Trophoblast cell (in vitro differentiated cells and primary cell): ENCODE data around the gene CAPZB.

ENCODE experiments used
- DNase-seq, 2 donors: peaks; one replicate each; pipeline ENCODE4 v3.0.0-alpha.2; 2016
- H2AFZ ChIP-seq: 2 replicates; pipeline ENCODE4 v1.6.1; 2013; ENCODE audit warnings: low read length, moderate library complexity, mild to moderate bottlenecking; ENCODE audit not compliant: insufficient read depth, poor library complexity
- H2AK5ac ChIP-seq: 2 replicates; pipeline ENCODE4 v1.6.1; 2013; ENCODE audit warnings: mild to moderate bottlenecking, low read length
- H2BK120ac ChIP-seq: 2 replicates; pipeline ENCODE4 v1.6.1; 2013; ENCODE audit warnings: low read length, mild to moderate bottlenecking, moderate library complexity; ENCODE audit not compliant: insufficient read depth, poor library complexity
- H2BK12ac ChIP-seq: 2 replicates; pipeline ENCODE4 v1.6.1; 2013; ENCODE audit warnings: mild to moderate bottlenecking, low read length, moderate library complexity
- H2BK5ac ChIP-seq: 2 replicates; pipeline ENCODE4 v1.6.1; 2013; ENCODE audit warnings: low read length, low read depth, moderate library complexity, mild to moderate bottlenecking; ENCODE audit not compliant: poor library complexity
- H3K14ac ChIP-seq: 2 replicates; pipeline ENCODE4 v1.6.1; 2013; ENCODE audit warnings: mild to moderate bottlenecking, low read length
- H3K18ac ChIP-seq: 2 replicates; pipeline ENCODE4 v1.6.1; 2013; ENCODE audit warnings: mild to moderate bottlenecking, low read length
- H3K23ac ChIP-seq: 2 replicates; pipeline ENCODE4 v1.6.1; 2013; ENCODE audit warnings: low read length
- H3K27ac ChIP-seq: 2 replicates; pipeline ENCODE4 v1.5.1; 2013; ENCODE audit warnings: low read depth, mild to moderate bottlenecking, inconsistent platforms, low read length, moderate library complexity
- H3K27me3 ChIP-seq: 2 replicates; pipeline ENCODE4 v1.6.1; 2013; ENCODE audit warnings: inconsistent platforms, mild to moderate bottlenecking, low read length, moderate library complexity; ENCODE audit not compliant: insufficient read depth
- H3K36me3 ChIP-seq, 2 experiments: 1 replicate in 1 of 2; 2 replicates in 1 of 2; pipeline ENCODE4 v1.6.1; 2013; ENCODE audit warnings: low read length in 2 of 2, mild to moderate bottlenecking in 2 of 2, moderate library complexity in 1 of 2; ENCODE audit not compliant: insufficient read depth in 2 of 2, control insufficient read depth in 1 of 2
- H3K4ac ChIP-seq: 2 replicates; pipeline ENCODE4 v1.6.1; 2013; ENCODE audit warnings: low read depth, mild to moderate bottlenecking, low read length, moderate library complexity
- H3K4me1 ChIP-seq, 2 experiments: 1 replicate in 1 of 2; 2 replicates in 1 of 2; pipeline ENCODE4 v1.6.1; 2013; ENCODE audit warnings: low read length in 2 of 2, mild to moderate bottlenecking in 2 of 2, moderate library complexity in 1 of 2; ENCODE audit not compliant: insufficient read depth in 2 of 2, control insufficient read depth in 1 of 2
- H3K4me2 ChIP-seq: 2 replicates; pipeline ENCODE4 v1.6.1; 2013; ENCODE audit warnings: inconsistent platforms, mild to moderate bottlenecking, low read length, moderate library complexity
- H3K4me3 ChIP-seq: 2 replicates; pipeline ENCODE4 v1.5.1; 2013; ENCODE audit warnings: mild to moderate bottlenecking, low read depth, low read length, inconsistent platforms
- H3K79me1 ChIP-seq: one replicate; pipeline ENCODE4 v1.6.1; 2013; ENCODE audit warnings: low read length
- H3K79me2 ChIP-seq: 2 replicates; pipeline ENCODE4 v1.6.1; 2013; ENCODE audit warnings: low read length, mild to moderate bottlenecking; ENCODE audit not compliant: control insufficient read depth, insufficient read depth, poor library complexity
- H3K9ac ChIP-seq: 2 replicates; pipeline ENCODE4 v1.6.1; 2013; ENCODE audit warnings: mild to moderate bottlenecking, low read length
- H3K9me3 ChIP-seq: 2 replicates; pipeline ENCODE4 v1.6.1; 2013; ENCODE audit warnings: low read depth, mild to moderate bottlenecking, control low read depth, inconsistent platforms, low read length; ENCODE audit not compliant: insufficient read depth
- H4K12ac ChIP-seq: 2 replicates; pipeline ENCODE4 v1.6.1; 2013; ENCODE audit warnings: low read depth, mild to moderate bottlenecking, low read length, moderate library complexity
- H4K8ac ChIP-seq: 2 replicates; pipeline ENCODE4 v1.6.1; 2013; ENCODE audit warnings: low read depth, mild to moderate bottlenecking, low read length, moderate library complexity
- H4K91ac ChIP-seq: one replicate; pipeline ENCODE4 v1.6.1; 2013; ENCODE audit warnings: low read depth, mild to moderate bottlenecking, low read length, moderate library complexity
- WGBS: extraction: QIAGEN DNeasy Blood & Tissue Kit; methylation state at CpG from one replicate; pipeline ENCODE4 v1.1.7; 2013; ENCODE audit warnings: missing lambda C conversion rate; ENCODE audit not compliant: insufficient read length, insufficient coverage; ENCODE audit errors: extremely low coverage; 5-methylcytosine and 5-hydroxymethylcytosine counted together

CAPZB gene

GRCh38 chr1:19310720-19311502 is 174.4 kb downstream of the CAPZB start:
- Histone ChIP-seq H3K79me1 (peaks cover 16% of the 10 kb centered on the region), H2AK5ac (peak overlapping the region; percentile 65), H3K4me2 (peak overlapping the region; percentile 76), H3K14ac (peak overlapping the region; percentile 89), H2BK12ac (no peak overlapping the region), H3K9ac (peak overlapping the region; percentile 94), H3K27me3 (no peaks in the 10 kb centered on the region), H3K27ac (no peak overlapping the region), H3K4me1 (peaks cover 30 to 34% of the 10 kb centered on the region in 2 experiments), H3K9me3 (peaks cover 2% of the 10 kb centered on the region), H2AFZ (no peak overlapping the region), H2BK5ac (no peak overlapping the region), H3K4me3 (peak overlapping the region; percentile 96), H2BK120ac (no peak overlapping the region), H3K79me2 (peaks cover 15% of the 10 kb centered on the region), H3K36me3 (peaks cover 29 to 32% of the 10 kb centered on the region in 2 experiments), H3K4ac (peak overlapping the region; percentile 50), H3K18ac (peak overlapping the region; percentile 89), H4K8ac (no peak overlapping the region), H4K12ac (no peak overlapping the region), H3K23ac (no peak overlapping the region), H4K91ac (peak overlapping the region; percentile 67)
- peak in 1 of 2 donors; percentile 23 for DNase-seq
- no CpG with 5 or more reads among the region's 13 CpGs for WGBS

- H2AFZ ChIP-seq, result no peak overlapping the region
- WGBS, result no CpG with 5 or more reads among the region's 7 CpGs
- no peak overlapping the region for H3K9ac ChIP-seq
- H3K9me3 ChIP-seq, result peaks cover 3% of the 10 kb centered on the region
- H3K27me3 ChIP-seq, result no peaks in the 10 kb centered on the region
- no peak overlapping the region for H3K4me2 ChIP-seq
- no peak overlapping the region for H2BK12ac ChIP-seq
- H3K27ac ChIP-seq, result no peak overlapping the region
- peaks cover 15% of the 10 kb centered on the region for H3K79me2 ChIP-seq
- H2AK5ac ChIP-seq, result no peak overlapping the region
- no peak overlapping the region for H3K18ac ChIP-seq
- peak; percentile 82 to 99 for DNase-seq
- H3K4me3 ChIP-seq, result no peak overlapping the region
- H3K23ac ChIP-seq, result no peak overlapping the region
- peaks cover 34 to 38% of the 10 kb centered on the region in 2 experiments for H3K36me3 ChIP-seq
- H4K8ac ChIP-seq, result no peak overlapping the region
- peaks cover 25 to 26% of the 10 kb centered on the region in 2 experiments for H3K4me1 ChIP-seq
- no peak overlapping the region for H3K14ac ChIP-seq
- H3K79me1 ChIP-seq, result peaks cover 16% of the 10 kb centered on the region
- no peak overlapping the region for H4K12ac ChIP-seq
- no peak overlapping the region for H2BK5ac ChIP-seq
- no peak overlapping the region for H4K91ac ChIP-seq
- H3K4ac ChIP-seq, result no peak overlapping the region
- H2BK120ac ChIP-seq, result no peak overlapping the region
These were observed 175.3 kb downstream of the CAPZB start for GRCh38 chr1:19310061-19310460.

GRCh38 chr1:19309123-19309813 is 176.1 kb downstream of the CAPZB start:
- H4K8ac ChIP-seq, result no peak overlapping the region
- DNase-seq, result peak in 1 of 2 donors; percentile 23
- no peaks in the 10 kb centered on the region for H3K27me3 ChIP-seq
- no peak overlapping the region for H3K9ac ChIP-seq
- H3K14ac ChIP-seq, result no peak overlapping the region
- H3K4ac ChIP-seq, result no peak overlapping the region
- H2AFZ ChIP-seq, result no peak overlapping the region
- no CpG with 5 or more reads among the region's 6 CpGs for WGBS
- H3K36me3 ChIP-seq, result peaks cover 35 to 45% of the 10 kb centered on the region in 2 experiments
- no peak overlapping the region for H3K27ac ChIP-seq
- H3K79me2 ChIP-seq, result peaks cover 15% of the 10 kb centered on the region
- no peak overlapping the region for H2BK5ac ChIP-seq
- no peak overlapping the region for H2AK5ac ChIP-seq
- H3K79me1 ChIP-seq, result peaks cover 16% of the 10 kb centered on the region
- H2BK12ac ChIP-seq, result no peak overlapping the region
- peaks cover 21 to 23% of the 10 kb centered on the region in 2 experiments for H3K4me1 ChIP-seq
- no peak overlapping the region for H3K18ac ChIP-seq
- H4K12ac ChIP-seq, result no peak overlapping the region
- no peak overlapping the region for H3K4me3 ChIP-seq
- no peak overlapping the region for H4K91ac ChIP-seq
- H3K23ac ChIP-seq, result no peak overlapping the region
- peaks cover 3% of the 10 kb centered on the region for H3K9me3 ChIP-seq
- no peak overlapping the region for H2BK120ac ChIP-seq
- H3K4me2 ChIP-seq, result no peak overlapping the region

- Histone ChIP-seq H3K23ac (no peak overlapping the region), H2BK12ac (no peak overlapping the region), H3K79me1 (peaks cover 16% of the 10 kb centered on the region), H3K4me3 (no peak overlapping the region), H4K12ac (no peak overlapping the region), H3K14ac (no peak overlapping the region), H2BK120ac (no peak overlapping the region), H3K4ac (no peak overlapping the region), H2AFZ (no peak overlapping the region), H3K9ac (no peak overlapping the region), H3K27me3 (no peaks in the 10 kb centered on the region), H3K4me1 (peaks cover 15 to 16% of the 10 kb centered on the region in 2 experiments), H2BK5ac (no peak overlapping the region), H3K27ac (no peak overlapping the region), H3K9me3 (peaks cover 3% of the 10 kb centered on the region), H4K8ac (no peak overlapping the region), H3K4me2 (no peak overlapping the region), H3K79me2 (peaks cover 15% of the 10 kb centered on the region), H4K91ac (no peak overlapping the region), H3K36me3 (peaks cover 37 to 48% of the 10 kb centered on the region in 2 experiments), H3K18ac (no peak overlapping the region), H2AK5ac (no peak overlapping the region)
- DNase-seq, result no peak
- WGBS, result no CpG with 5 or more reads among the region's 3 CpGs
These were observed 176.8 kb downstream of the CAPZB start for GRCh38 chr1:19308509-19308907.
